ENCODE measurements around the gene RPL35. TPM values are rescaled to one million over a fixed set of nuclear protein-coding genes. Genes with fewer than 3 reads are reported as not detected.

The RPL35 gene
- total RNA-seq, 1 donor from 2014 or later = 1,925 TPM

GRCh38 chr9:124897570-124898460 lies 36.1 kb upstream of the RPL35 start:
- Histone ChIP-seq H3K4me3 (no peak overlapping the region), H3K36me3 (peaks cover 0 to 44% of the 10 kb centered on the region in 2 donors), H3K9me3 (no peaks in the 10 kb centered on the region), H3K27ac (no peak overlapping the region), H3K4me1 (no peaks in the 10 kb centered on the region), H3K27me3 (no peaks in the 10 kb centered on the region)
- intact Hi-C loops (cut with DNase I) = no loop called here
- TF ChIP-seq POLR2AphosphoS5 (IDR thresholded peaks at IDR 0.05; ENCODE audit: insufficient read depth in 1 of 2, low read depth in 1 of 2) (no peak), POLR2A (IDR thresholded peaks at IDR 0.05) (no peak)
- TF ChIP-seq, protein P1, sequence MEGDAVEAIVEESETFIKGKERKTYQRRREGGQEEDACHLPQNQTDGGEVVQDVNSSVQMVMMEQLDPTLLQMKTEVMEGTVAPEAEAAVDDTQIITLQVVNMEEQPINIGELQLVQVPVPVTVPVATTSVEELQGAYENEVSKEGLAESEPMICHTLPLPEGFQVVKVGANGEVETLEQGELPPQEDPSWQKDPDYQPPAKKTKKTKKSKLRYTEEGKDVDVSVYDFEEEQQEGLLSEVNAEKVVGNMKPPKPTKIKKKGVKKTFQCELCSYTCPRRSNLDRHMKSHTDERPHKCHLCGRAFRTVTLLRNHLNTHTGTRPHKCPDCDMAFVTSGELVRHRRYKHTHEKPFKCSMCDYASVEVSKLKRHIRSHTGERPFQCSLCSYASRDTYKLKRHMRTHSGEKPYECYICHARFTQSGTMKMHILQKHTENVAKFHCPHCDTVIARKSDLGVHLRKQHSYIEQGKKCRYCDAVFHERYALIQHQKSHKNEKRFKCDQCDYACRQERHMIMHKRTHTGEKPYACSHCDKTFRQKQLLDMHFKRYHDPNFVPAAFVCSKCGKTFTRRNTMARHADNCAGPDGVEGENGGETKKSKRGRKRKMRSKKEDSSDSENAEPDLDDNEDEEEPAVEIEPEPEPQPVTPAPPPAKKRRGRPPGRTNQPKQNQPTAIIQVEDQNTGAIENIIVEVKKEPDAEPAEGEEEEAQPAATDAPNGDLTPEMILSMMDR (IDR thresholded peaks at IDR 0.05) = no peak
- no peak for DNase-seq (ENCODE audit: extremely low spot score in 2 of 2)

- Histone ChIP-seq H3K27me3 (no peaks in the 10 kb centered on the region), H3K36me3 (peaks cover 0 to 58% of the 10 kb centered on the region in 2 donors), H3K4me1 (no peaks in the 10 kb centered on the region), H3K9me3 (no peaks in the 10 kb centered on the region), H3K27ac (no peak overlapping the region), H3K4me3 (no peak overlapping the region)
- TF ChIP-seq, protein P1 (IDR thresholded peaks at IDR 0.05) = no peak
- TF ChIP-seq POLR2A (IDR thresholded peaks at IDR 0.05) = no peak
- no peak for TF ChIP-seq POLR2AphosphoS5 (IDR thresholded peaks at IDR 0.05; ENCODE audit: insufficient read depth in 1 of 2, low read depth in 1 of 2)
- no peak for DNase-seq (ENCODE audit: extremely low spot score in 2 of 2)
- intact Hi-C loops (cut with DNase I) = no loop called here
Measured at GRCh38 chr9:124894741-124895170, 33.0 kb upstream of the RPL35 start.

DNA sequence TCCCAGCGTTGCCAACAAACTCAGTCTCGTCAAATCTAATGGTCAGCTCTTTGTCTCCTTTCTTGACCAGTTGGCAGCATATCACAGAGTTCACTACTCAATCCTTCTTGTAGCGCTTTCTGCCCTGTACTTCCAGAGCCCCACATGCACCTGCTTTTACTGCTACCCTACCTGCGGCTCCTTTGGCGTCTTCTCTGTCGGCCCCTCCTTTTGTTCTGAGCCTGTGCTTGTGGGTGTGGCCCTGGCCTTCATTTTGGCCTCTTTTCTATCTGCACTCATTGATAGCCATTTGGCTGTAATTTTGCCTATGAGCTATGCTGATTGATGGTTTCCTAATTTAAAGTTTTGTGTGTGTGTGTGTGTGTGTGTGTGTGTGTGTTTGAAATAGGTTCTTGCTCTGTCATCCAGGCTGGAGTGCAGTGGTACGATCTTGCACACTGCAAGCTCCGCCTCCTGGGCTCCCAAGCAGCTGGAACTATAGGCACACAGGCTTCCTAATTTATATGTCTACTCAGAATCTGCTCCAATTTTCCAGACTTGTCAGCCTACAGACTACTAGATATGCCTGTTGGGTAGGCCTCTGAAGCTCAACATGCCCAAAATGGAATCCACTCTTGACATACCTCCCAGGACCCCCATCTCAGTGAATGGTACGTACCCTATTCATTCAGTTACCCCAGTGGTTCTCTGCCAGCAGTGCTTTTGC lies 32.4 kb upstream of the RPL35 start:
- no peaks in the 10 kb centered on the region for H3K9me3 ChIP-seq
- TF ChIP-seq POLR2A (IDR thresholded peaks at IDR 0.05) = no peak
- TF ChIP-seq POLR2AphosphoS5 (IDR thresholded peaks at IDR 0.05; ENCODE audit: insufficient read depth in 1 of 2, low read depth in 1 of 2) = no peak
- TF ChIP-seq, protein P1 (IDR thresholded peaks at IDR 0.05) = no peak
- intact Hi-C loops (cut with DNase I) = no loop called here
- no peak overlapping the region for H3K4me3 ChIP-seq
- H3K36me3 ChIP-seq = peaks cover 0 to 59% of the 10 kb centered on the region in 2 donors
- H3K4me1 ChIP-seq = no peaks in the 10 kb centered on the region
- H3K27me3 ChIP-seq = no peaks in the 10 kb centered on the region
- H3K27ac ChIP-seq = no peak overlapping the region
- no peak for DNase-seq (ENCODE audit: extremely low spot score in 2 of 2)

DNA sequence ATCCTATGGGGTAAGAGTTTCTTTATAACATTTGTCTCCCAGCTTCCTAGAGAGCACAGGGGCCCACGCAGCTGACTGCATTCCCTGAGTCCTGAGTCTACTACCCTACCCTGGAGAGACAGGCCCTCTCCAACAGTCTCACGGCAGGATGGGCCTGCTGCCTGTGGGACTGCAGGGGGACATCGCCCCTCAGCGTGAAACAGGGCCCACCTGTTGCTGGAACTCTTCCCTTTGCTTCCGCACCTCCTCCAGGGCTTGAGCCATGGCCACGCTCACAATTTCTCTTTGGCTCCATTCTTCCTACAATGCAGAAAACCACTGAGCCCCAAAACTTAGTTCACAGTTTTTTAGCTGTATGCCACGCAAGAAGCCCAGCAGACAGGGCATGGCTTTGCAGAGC lies 28.4 kb upstream of the RPL35 start:
- intact Hi-C loops (cut with DNase I) = no loop called here
- Histone ChIP-seq H3K27ac (no peak overlapping the region), H3K36me3 (peaks cover 0 to 80% of the 10 kb centered on the region in 2 donors), H3K9me3 (no peaks in the 10 kb centered on the region), H3K4me1 (no peaks in the 10 kb centered on the region), H3K27me3 (no peaks in the 10 kb centered on the region), H3K4me3 (no peak overlapping the region)
- TF ChIP-seq POLR2AphosphoS5 (IDR thresholded peaks at IDR 0.05; ENCODE audit: insufficient read depth in 1 of 2, low read depth in 1 of 2) = no peak
- TF ChIP-seq POLR2A (IDR thresholded peaks at IDR 0.05) = no peak
- TF ChIP-seq, protein P1 (IDR thresholded peaks at IDR 0.05) = no peak
- DNase-seq (ENCODE audit: extremely low spot score in 2 of 2) = no peak

All from vagina (tissue), 2 donors.